ENCODE results near the gene C1QTNF9. TPM values are rescaled to one million over a fixed set of nuclear protein-coding genes. Genes with fewer than 3 reads are reported as not detected.

C1QTNF9 gene
- polyA plus RNA-seq, 1 donor (not counting 4 experiments of a cell fraction or from before 2014, with no cell fraction given): not detected

DNA sequence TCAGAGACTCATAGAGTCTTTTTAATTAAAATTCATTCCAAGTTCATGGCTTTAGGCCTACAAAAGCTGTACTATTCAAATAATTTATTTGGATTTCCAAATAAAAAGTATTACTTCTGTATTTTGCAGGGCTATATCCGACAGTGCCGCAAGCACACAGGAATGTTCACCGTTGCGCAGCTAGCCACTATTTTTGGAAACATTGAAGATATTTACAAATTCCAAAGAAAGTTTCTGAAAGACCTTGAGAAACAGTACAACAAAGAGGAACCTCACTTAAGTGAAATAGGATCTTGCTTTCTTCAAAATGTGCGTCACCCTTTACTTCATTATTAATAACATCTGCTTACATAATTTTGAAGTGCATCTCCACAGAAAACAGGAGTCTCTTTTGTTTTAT lies 20.5 kb upstream of the C1QTNF9 start:
- Histone ChIP-seq H3K9ac (ENCODE audit: control insufficient read depth, extremely low read depth, insufficient read depth, low read length) (no peak overlapping the region), H3K79me2 (ENCODE audit: control insufficient read depth, insufficient read depth, low read length) (no peaks in the 10 kb centered on the region), H4K20me1 (ENCODE audit: control insufficient read depth, extremely low read depth, insufficient read depth, low read length) (no peaks in the 10 kb centered on the region), H2AFZ (ENCODE audit: control insufficient read depth, low read length) (no peak overlapping the region), H3K4me2 (ENCODE audit: control insufficient read depth, extremely low read depth, insufficient read depth, low read depth, low read length) (no peak overlapping the region), H3K9me1 (ENCODE audit: control insufficient read depth, extremely low read depth, insufficient read depth, low read length) (no peaks in the 10 kb centered on the region), H3K27me3 (ENCODE audit: control insufficient read depth, extremely low read depth, insufficient read depth, low read length) (no peaks in the 10 kb centered on the region), H3K27ac (ENCODE audit: control insufficient read depth, insufficient read depth, low read length) (no peak overlapping the region), H3K36me3 (ENCODE audit: control insufficient read depth in 2 of 2, extremely low read depth in 1 of 2, insufficient read depth in 2 of 2, low read length in 2 of 2) (no peaks in the 10 kb centered on the region), H3K9me3 (ENCODE audit: control insufficient read depth, low read depth, low read length) (no peaks in the 10 kb centered on the region), H3K4me3 (ENCODE audit: control insufficient read depth in 2 of 3, extremely low read depth in 1 of 3, insufficient read depth in 2 of 3, low read depth in 1 of 3, low read length in 3 of 3) (no peak overlapping the region), H3K4me1 (ENCODE audit: control insufficient read depth, extremely low read depth, insufficient read depth, low read length) (no peaks in the 10 kb centered on the region)
- FAIRE-seq (no peak), DNase-seq (ENCODE audit: low read depth, low spot score) (no peak)
- dilution Hi-C loops (cut with MboI; ENCODE audit: extremely low pct_ligation_motif_present, low sequenced_read_pairs): no loop called here
- no peak for TF ChIP-seq EZH2 (IDR thresholded peaks at IDR 0.05; ENCODE audit: low read length)
- TF ChIP-seq, protein P1, sequence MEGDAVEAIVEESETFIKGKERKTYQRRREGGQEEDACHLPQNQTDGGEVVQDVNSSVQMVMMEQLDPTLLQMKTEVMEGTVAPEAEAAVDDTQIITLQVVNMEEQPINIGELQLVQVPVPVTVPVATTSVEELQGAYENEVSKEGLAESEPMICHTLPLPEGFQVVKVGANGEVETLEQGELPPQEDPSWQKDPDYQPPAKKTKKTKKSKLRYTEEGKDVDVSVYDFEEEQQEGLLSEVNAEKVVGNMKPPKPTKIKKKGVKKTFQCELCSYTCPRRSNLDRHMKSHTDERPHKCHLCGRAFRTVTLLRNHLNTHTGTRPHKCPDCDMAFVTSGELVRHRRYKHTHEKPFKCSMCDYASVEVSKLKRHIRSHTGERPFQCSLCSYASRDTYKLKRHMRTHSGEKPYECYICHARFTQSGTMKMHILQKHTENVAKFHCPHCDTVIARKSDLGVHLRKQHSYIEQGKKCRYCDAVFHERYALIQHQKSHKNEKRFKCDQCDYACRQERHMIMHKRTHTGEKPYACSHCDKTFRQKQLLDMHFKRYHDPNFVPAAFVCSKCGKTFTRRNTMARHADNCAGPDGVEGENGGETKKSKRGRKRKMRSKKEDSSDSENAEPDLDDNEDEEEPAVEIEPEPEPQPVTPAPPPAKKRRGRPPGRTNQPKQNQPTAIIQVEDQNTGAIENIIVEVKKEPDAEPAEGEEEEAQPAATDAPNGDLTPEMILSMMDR (optimal IDR thresholded peaks at IDR 0.05 in 1 of 3, IDR thresholded peaks at IDR 0.05 in 1 of 3, conservative IDR thresholded peaks at IDR 0.05 in 1 of 3; ENCODE audit: extremely low read depth in 1 of 3, insufficient read depth in 2 of 3, low read length in 3 of 3): no peak

DNA sequence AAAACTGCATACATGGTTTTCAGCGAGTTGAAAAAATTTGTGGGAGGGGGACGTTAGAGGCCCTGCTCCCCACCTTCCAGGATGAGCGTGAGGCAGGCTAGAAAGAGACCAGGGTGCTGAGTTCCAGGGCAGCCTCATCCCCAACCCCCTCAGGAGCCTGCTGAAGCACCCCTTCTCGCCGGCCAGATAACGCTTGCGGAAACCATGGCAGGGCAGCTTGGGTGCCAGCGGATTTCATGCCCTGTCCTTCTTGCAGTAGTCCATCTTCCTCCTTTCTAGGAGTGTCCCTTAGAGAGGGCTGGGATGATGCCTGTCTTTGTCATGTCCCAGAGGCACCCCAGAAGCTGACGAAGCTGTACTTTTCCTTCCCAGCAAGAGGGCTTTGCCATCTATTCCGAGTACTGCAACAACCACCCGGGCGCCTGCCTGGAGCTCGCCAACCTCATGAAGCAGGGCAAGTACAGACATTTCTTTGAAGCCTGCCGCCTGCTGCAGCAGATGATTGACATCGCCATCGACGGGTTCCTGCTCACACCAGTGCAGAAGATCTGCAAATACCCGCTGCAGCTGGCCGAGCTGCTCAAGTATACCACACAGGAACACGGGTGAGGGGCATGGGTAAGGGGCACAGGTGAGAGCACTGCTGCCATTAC lies 19.0 kb upstream of the C1QTNF9 start:
- DNase-seq (ENCODE audit: low read depth, low spot score) (no peak), FAIRE-seq (no peak)
- TF ChIP-seq EZH2 (IDR thresholded peaks at IDR 0.05; ENCODE audit: low read length): no peak
- TF ChIP-seq, protein P1 (optimal IDR thresholded peaks at IDR 0.05 in 1 of 3, IDR thresholded peaks at IDR 0.05 in 1 of 3, conservative IDR thresholded peaks at IDR 0.05 in 1 of 3; ENCODE audit: extremely low read depth in 1 of 3, insufficient read depth in 2 of 3, low read length in 3 of 3): no peak
- Histone ChIP-seq H3K27ac (ENCODE audit: control insufficient read depth, insufficient read depth, low read length) (no peak overlapping the region), H3K27me3 (ENCODE audit: control insufficient read depth, extremely low read depth, insufficient read depth, low read length) (no peaks in the 10 kb centered on the region), H4K20me1 (ENCODE audit: control insufficient read depth, extremely low read depth, insufficient read depth, low read length) (no peaks in the 10 kb centered on the region), H3K36me3 (ENCODE audit: control insufficient read depth in 2 of 2, extremely low read depth in 1 of 2, insufficient read depth in 2 of 2, low read length in 2 of 2) (no peaks in the 10 kb centered on the region), H3K4me2 (ENCODE audit: control insufficient read depth, extremely low read depth, insufficient read depth, low read depth, low read length) (no peak overlapping the region), H3K9me1 (ENCODE audit: control insufficient read depth, extremely low read depth, insufficient read depth, low read length) (no peaks in the 10 kb centered on the region), H3K79me2 (ENCODE audit: control insufficient read depth, insufficient read depth, low read length) (no peaks in the 10 kb centered on the region), H3K4me1 (ENCODE audit: control insufficient read depth, extremely low read depth, insufficient read depth, low read length) (no peaks in the 10 kb centered on the region), H3K9ac (ENCODE audit: control insufficient read depth, extremely low read depth, insufficient read depth, low read length) (no peak overlapping the region), H3K4me3 (ENCODE audit: control insufficient read depth in 2 of 3, extremely low read depth in 1 of 3, insufficient read depth in 2 of 3, low read depth in 1 of 3, low read length in 3 of 3) (no peak overlapping the region), H3K9me3 (ENCODE audit: control insufficient read depth, low read depth, low read length) (no peaks in the 10 kb centered on the region), H2AFZ (ENCODE audit: control insufficient read depth, low read length) (no peak overlapping the region)
- dilution Hi-C loops (cut with MboI; ENCODE audit: extremely low pct_ligation_motif_present, low sequenced_read_pairs): no loop called here
